HepG2 (cell line): ENCODE results near the gene MAP3K8. TPM values are rescaled to one million over a fixed set of nuclear protein-coding genes. Genes with fewer than 3 reads are reported as not detected.

Experiments
- ATF6 ChIP-seq: sonication (generic); formaldehyde crosslinking; conservative IDR thresholded peaks from 2 replicates; pipeline ENCODE4 v1.4.0; 2020; ENCODE audit warnings: missing genetic modification reagents
- DBP ChIP-seq: sonication (generic); formaldehyde crosslinking; IDR thresholded peaks from 2 replicates; pipeline ENCODE4 v1.4.0; 2020; ENCODE audit warnings: missing genetic modification reagents; ENCODE audit errors: not compliant biosample characterization
- HMGXB3 ChIP-seq: sonication (generic); formaldehyde crosslinking; IDR thresholded peaks from 2 replicates; pipeline ENCODE4 v1.4.0; 2020; ENCODE audit warnings: missing genetic modification reagents, borderline replicate concordance
- MIER2 ChIP-seq: IDR thresholded peaks from 2 replicates; pipeline ENCODE4 v1.6.1; 2016; ENCODE audit warnings: missing biosample characterization, missing genetic modification reagents
- NFKB2 ChIP-seq: sonication (generic); formaldehyde crosslinking; IDR thresholded peaks from 2 replicates; pipeline ENCODE4 v1.4.0; 2020; ENCODE audit warnings: missing genetic modification reagents, borderline replicate concordance
- NFRKB ChIP-seq: fragments of 450-650 bp; IDR thresholded peaks from 2 replicates; pipeline ENCODE4 v1.6.1; 2017
- SIX4 ChIP-seq: sonication (generic); formaldehyde crosslinking; IDR thresholded peaks from 2 replicates; pipeline ENCODE4 v1.4.0; 2020; ENCODE audit warnings: missing genetic modification reagents
- SMAD9 ChIP-seq: sonication (generic); formaldehyde crosslinking; IDR thresholded peaks from 2 replicates; pipeline ENCODE4 v1.5.1; 2020; ENCODE audit warnings: mild to moderate bottlenecking, missing genetic modification reagents
- TMF1 ChIP-seq: sonication (generic); formaldehyde crosslinking; IDR thresholded peaks from 2 replicates; pipeline ENCODE4 v1.8.1; 2022; ENCODE audit warnings: low read depth, missing genetic modification reagents
- TRIM24 ChIP-seq: sonication (generic); formaldehyde crosslinking; IDR thresholded peaks from 2 replicates; pipeline ENCODE4 v1.8.0; 2022; ENCODE audit warnings: mild to moderate bottlenecking, missing genetic modification reagents
- ZNF337 ChIP-seq: sonication (generic); formaldehyde crosslinking; IDR thresholded peaks from 2 replicates; pipeline ENCODE4 v1.5.1; 2020; ENCODE audit warnings: missing genetic modification reagents, low read depth, mild to moderate bottlenecking, borderline replicate concordance
- ZNF343 ChIP-seq: sonication (generic); formaldehyde crosslinking; IDR thresholded peaks from 2 replicates; pipeline ENCODE4 v1.4.0; 2020; ENCODE audit warnings: mild to moderate bottlenecking, missing genetic modification reagents
- ZNF503 ChIP-seq: sonication (generic); formaldehyde crosslinking; IDR thresholded peaks from 2 replicates; pipeline ENCODE4 v1.4.0; 2020; ENCODE audit warnings: missing genetic modification reagents
- ZNF687 ChIP-seq: sonication (generic); formaldehyde crosslinking; IDR thresholded peaks from 2 replicates; pipeline ENCODE4 v1.5.1; 2020; ENCODE audit warnings: mild to moderate bottlenecking, missing genetic modification reagents, moderate library complexity
- ZNF776 ChIP-seq: sonication (generic); formaldehyde crosslinking; IDR thresholded peaks from 2 replicates; pipeline ENCODE4 v1.4.0; 2020; ENCODE audit warnings: mild to moderate bottlenecking, missing genetic modification reagents
- polyA plus RNA-seq, 8 experiments: library from polyadenylated mRNA; depleted of rRNA in 3 of 8; stranded (reverse) in 7 of 8; unstranded in 1 of 8; fragments of >200 nt; fragmentation: Illumina TruSeq in 4 of 8; extraction: Trizol in 4 of 8; gene quantifications; 2 replicates each; pipeline versions ENCODE4 v1.2.1 to v1.2.3, GENCODE V29; 2011 to 2016; ENCODE audit warnings: low read depth in 4 of 8, missing spikeins in 1 of 8, mixed read lengths in 1 of 8; ENCODE audit not compliant: insufficient read depth in 1 of 8
- total RNA-seq, 5 experiments: library from RNA; depleted of rRNA; stranded (reverse); fragments of >200 nt; fragmentation: Illumina TruSeq; extraction: Trizol; gene quantifications; 2 replicates each; pipeline ENCODE4 v1.2.3, GENCODE V29; 2016; ENCODE audit warnings: low read depth in 1 of 5

Gene MAP3K8
- total and polyA plus RNA-seq, 2 of the 13 experiments (the other 11 are each of a cell fraction or from before 2014, with no cell fraction given): 19.3 to 37.9 TPM

GRCh38 chr10:30434273-30435072 is 489 bp downstream of the MAP3K8 start (continued):
- TF ChIP-seq HMGXB3 (CRISPR knock-in tag): peak; percentile 50; the same call in 1 of the 2 replicates
- TF ChIP-seq TMF1 (CRISPR knock-in tag): no peak
- TF ChIP-seq ZNF687: peak; percentile 83
- peak; percentile 70; the same call in 1 of the 2 replicates for TF ChIP-seq NFKB2 (CRISPR knock-in tag)
- peak; percentile 56; the same call in 1 of the 2 replicates for TF ChIP-seq ZNF503 (CRISPR knock-in tag)
- peak; percentile 15; the same call in 1 of the 2 replicates for TF ChIP-seq SIX4
- TF ChIP-seq ATF6 (CRISPR knock-in tag): no peak
- TF ChIP-seq ZNF337 (CRISPR knock-in tag): no peak; the same call in 1 of the 2 replicates
- no peak for TF ChIP-seq ZNF343 (CRISPR knock-in tag)
- no peak; the same call in 1 of the 2 replicates for TF ChIP-seq ZNF776 (CRISPR knock-in tag)
- TF ChIP-seq MIER2 (CRISPR knock-in tag): no peak
- TF ChIP-seq NFRKB: no peak
- no peak for TF ChIP-seq SMAD9 (CRISPR knock-in tag)
- no peak for TF ChIP-seq TRIM24 (CRISPR knock-in tag)
- TF ChIP-seq DBP (CRISPR knock-in tag): peak; percentile 31
